H1 (cell line): ENCODE data around the gene PPP1CA. TPM values are rescaled to one million over a fixed set of nuclear protein-coding genes. Genes with fewer than 3 reads are reported as not detected.

Experiments used
- CTCF ChIP-seq, 3 experiments: IDR thresholded peaks; 1 replicate in 2 of 3; 2 replicates in 1 of 3; pipeline versions ENCODE4 v1.5.1 to v1.6.1; 2011; ENCODE audit warnings: low read length in 3 of 3, mild to moderate bottlenecking in 3 of 3, inconsistent platforms in 2 of 3, low read depth in 1 of 3, moderate library complexity in 1 of 3; ENCODE audit not compliant: insufficient read depth in 1 of 3; ENCODE audit errors: control extremely low read depth in 1 of 3
- polyA plus RNA-seq, 7 experiments: library from polyadenylated mRNA; depleted of rRNA in 3 of 7; stranded (reverse) in 5 of 7; unstranded in 2 of 7; fragments of >200 nt in 5 of 7; fragments of 200-250 nt in 2 of 7; gene quantifications; 1 replicate in 5 of 7; 2 replicates in 1 of 7; 4 replicates in 1 of 7; pipeline versions ENCODE4 v1.2.1 to v1.2.3, GENCODE V29; 2011 to 2013; ENCODE audit warnings: missing spikeins in 2 of 7, mixed read lengths in 2 of 7
- total RNA-seq: library from RNA; stranded (reverse); fragmentation: NEBNext Ultra II Directional; extraction: Animal tissue kit (Norgen Biotek cat#: 25700); gene quantifications from 2 replicates; pipeline ENCODE4 v1.2.1, GENCODE V29; 2021

Gene PPP1CA
- total and polyA plus RNA-seq, 2 of the 8 experiments (the other 6 are each of a cell fraction or from before 2014, with no cell fraction given), result 198 to 359 TPM

DNA sequence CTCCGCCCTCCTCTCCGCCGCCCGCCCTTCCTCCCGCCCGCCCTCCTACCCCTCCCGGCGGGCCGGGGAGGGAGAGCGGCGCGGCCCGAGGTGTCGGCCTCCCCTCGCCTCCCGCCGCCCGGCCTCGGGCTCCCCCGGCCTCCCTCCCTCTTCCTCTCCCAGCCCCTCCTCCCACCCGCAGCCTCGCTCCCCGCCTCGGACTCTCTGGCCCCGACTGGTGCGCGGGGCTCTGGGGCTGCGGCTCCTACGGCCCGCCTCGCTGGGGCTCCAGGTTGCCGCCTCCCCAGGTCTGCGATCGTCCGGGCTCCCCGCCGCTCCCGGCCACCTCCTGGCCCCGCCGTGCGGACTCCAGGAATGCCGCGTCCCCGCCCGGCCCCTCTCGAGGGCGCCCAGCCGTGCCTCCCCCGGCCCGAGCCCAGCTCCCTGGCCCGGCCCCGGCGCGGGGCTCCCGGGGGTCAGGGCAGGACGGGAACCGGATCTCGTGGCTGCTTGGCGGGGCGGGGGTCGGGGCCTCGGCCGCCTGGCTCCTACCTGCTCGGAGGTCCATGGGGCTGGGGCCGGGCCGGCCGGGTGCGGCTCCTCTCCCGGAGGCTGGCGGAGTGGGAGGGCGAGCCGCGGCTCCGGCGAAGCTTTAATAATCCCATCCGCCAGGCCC, 28.5 kb downstream of the PPP1CA start, which contains the start of gene CLCF1 (continued):
- peak in 1 of 3 experiments; percentile 3; a peak in 1 of 4 replicates for TF ChIP-seq CTCF (IDR thresholded peaks at IDR 0.05; ENCODE audit: control extremely low read depth in 1 of 3, insufficient read depth in 1 of 3, low read depth in 1 of 3, low read length in 3 of 3)
